A375 (cell line): ENCODE results near the gene KCNQ1. TPM values are rescaled to one million over a fixed set of nuclear protein-coding genes. Genes with fewer than 3 reads are reported as not detected.

Experiments used
- small RNA-seq: library from RNA; depleted of rRNA; stranded (forward); fragments of <200 nt; gene quantifications from one replicate; pipeline ENCODE3, GENCODE V24; 2014
- total RNA-seq: library from RNA; depleted of rRNA; stranded (reverse); fragments of >200 nt; shearing (Covaris generic); gene quantifications from 2 replicates; pipeline ENCODE4 v1.2.3, GENCODE V29; 2014; rRNA removed

The KCNQ1 gene
- 0.08 TPM in 1 of 2 replicates, not detected in the other for total RNA-seq

GRCh38 chr11:2444821-2445745 lies at the start of gene KCNQ1:
TSS of gene KCNQ1 (plus strand) at chr11:2445008. CDS start at chr11:2445099, 91 bp downstream.

GRCh38 chr11:2400069-2400761 lies 44.6 kb upstream of the KCNQ1 start, which contains the start of gene TSSC4:
TSS of gene TSSC4 (plus strand) at chr11:2400750. CDS start at chr11:2402634, 1,884 bp downstream.

GRCh38 chr11:2443881-2444820 lies 657 bp upstream of the KCNQ1 start, which contains the start of gene TRPM5:
TSS of gene TRPM5 (minus strand) at chr11:2444514. CDS start at chr11:2423036, 21,478 bp downstream.

GRCh38 chr11:2699531-2700414 lies 255.0 kb downstream of the KCNQ1 start, which contains the start of gene KCNQ1OT1:
TSS of gene KCNQ1OT1 (minus strand) at chr11:2699994.

GRCh38 chr11:2885678-2886081 lies 440.9 kb downstream of the KCNQ1 start, which contains the start of gene CDKN1C:
TSS of gene CDKN1C (minus strand) at chr11:2885775. CDS start at chr11:2885456, 319 bp downstream.

Small RNA genes lying within 50 kb of the gene (small RNA-seq; reads per million reads assigned to genes)
- gene AC013791.1 (not detected), gene COX6CP18 (not detected), gene RF01947 (not detected), gene RF01948 (not detected), gene RF01950 (not detected)

Other genes starting within 250 kb of the KCNQ1 start
- gene ASCL2, start 174.4 kb upstream of the KCNQ1 start, total RNA-seq = not detected in 2 replicates
- gene C11orf21, start 143.1 kb upstream of the KCNQ1 start, total RNA-seq = not detected in 2 replicates
- 0.90 TPM in 1 of 2 replicates, not detected in the other for gene TSPAN32, start 143.0 kb upstream of the KCNQ1 start, total RNA-seq
- 81.7 and 83.2 TPM in 2 replicates for gene CD81, start 67.7 kb upstream of the KCNQ1 start, total RNA-seq
- gene TSSC4, start 44.3 kb upstream of the KCNQ1 start, total RNA-seq = 56.0 and 64.3 TPM in 2 replicates
- gene TRPM5, start 494 bp upstream of the KCNQ1 start, total RNA-seq = not detected in 2 replicates